ENCODE results near the gene BEST3.

The BEST3 gene

GRCh38 chr12:69719336-69720316 lies 20.5 kb upstream of the BEST3 start:
- no peaks in the 10 kb centered on the region for H3K36me3 ChIP-seq (ENCODE audit: control insufficient read depth, insufficient read depth, low read length)
- H3K9me3 ChIP-seq (ENCODE audit: control insufficient read depth, low read length): no peaks in the 10 kb centered on the region

DNA sequence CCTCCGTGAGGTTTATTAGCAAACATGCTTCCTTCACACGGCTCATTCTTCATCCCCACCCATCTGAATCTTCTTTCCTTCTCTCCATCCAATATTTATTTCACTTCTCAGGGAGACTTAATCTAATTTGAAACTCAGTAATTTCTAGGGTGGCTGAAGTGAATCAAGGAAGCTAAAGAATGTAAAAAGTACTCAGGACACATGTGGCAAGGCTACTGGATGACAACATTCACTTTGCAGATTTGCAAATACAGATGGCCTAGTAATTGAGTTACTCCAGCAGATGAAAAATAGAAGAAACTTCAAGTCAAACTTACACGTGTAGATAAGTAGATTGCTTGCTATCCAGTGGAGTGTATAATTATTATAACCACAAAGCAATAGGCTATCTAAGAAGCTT lies 15.4 kb upstream of the BEST3 start:
- no peaks in the 10 kb centered on the region for H3K36me3 ChIP-seq (ENCODE audit: control insufficient read depth, insufficient read depth, low read length)
- H3K9me3 ChIP-seq (ENCODE audit: control insufficient read depth, low read length): no peaks in the 10 kb centered on the region
- no peak overlapping the region for H3K4me3 ChIP-seq (ENCODE audit: insufficient read depth, low read depth, low read length, poor library complexity, severe bottlenecking)
- peaks cover 5% of the 10 kb centered on the region for H3K27me3 ChIP-seq (replicated peaks; ENCODE audit: control insufficient read depth, insufficient read depth, low read length, poor library complexity, severe bottlenecking)
- no peak for DNase-seq
- no peaks in the 10 kb centered on the region for H3K4me1 ChIP-seq (ENCODE audit: control insufficient read depth, insufficient read depth, low read length, poor library complexity, severe bottlenecking)
- H3K27ac ChIP-seq (ENCODE audit: insufficient read depth, low read length, poor library complexity, severe bottlenecking): no peak overlapping the region

More at GRCh38 chr12:69719336-69720316, 20.5 kb upstream of the BEST3 start:
- DNase-seq: no peak
- H3K4me1 ChIP-seq (ENCODE audit: control insufficient read depth, insufficient read depth, low read length, poor library complexity, severe bottlenecking): no peaks in the 10 kb centered on the region
- H3K27ac ChIP-seq (ENCODE audit: insufficient read depth, low read length, poor library complexity, severe bottlenecking): no peak overlapping the region
- peaks cover 2% of the 10 kb centered on the region for H3K27me3 ChIP-seq (replicated peaks; ENCODE audit: control insufficient read depth, insufficient read depth, low read length, poor library complexity, severe bottlenecking)
- no peak overlapping the region for H3K4me3 ChIP-seq (ENCODE audit: insufficient read depth, low read depth, low read length, poor library complexity, severe bottlenecking)

DNA sequence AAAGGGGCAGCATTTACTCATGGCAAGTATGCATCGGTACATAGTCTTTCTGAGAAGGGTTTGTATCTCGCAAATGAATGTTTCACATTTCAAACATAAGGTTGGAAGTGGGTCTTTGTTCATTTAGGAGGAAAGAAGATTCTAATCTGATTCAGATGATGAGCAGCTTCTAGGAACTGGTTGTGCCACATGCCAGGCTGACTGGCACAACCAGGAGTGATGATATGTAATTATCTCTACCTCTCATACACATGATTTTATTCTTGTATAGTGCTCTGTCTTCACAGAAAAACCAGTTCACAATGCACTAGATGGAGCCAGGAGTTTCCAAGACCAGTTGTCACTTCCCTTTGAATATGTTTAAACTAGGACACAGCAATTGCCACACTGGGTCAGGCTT lies 13.7 kb upstream of the BEST3 start:
- Histone ChIP-seq H3K27me3 (replicated peaks; ENCODE audit: control insufficient read depth, insufficient read depth, low read length, poor library complexity, severe bottlenecking) (peaks cover 5% of the 10 kb centered on the region), H3K36me3 (ENCODE audit: control insufficient read depth, insufficient read depth, low read length) (no peaks in the 10 kb centered on the region)

DNA sequence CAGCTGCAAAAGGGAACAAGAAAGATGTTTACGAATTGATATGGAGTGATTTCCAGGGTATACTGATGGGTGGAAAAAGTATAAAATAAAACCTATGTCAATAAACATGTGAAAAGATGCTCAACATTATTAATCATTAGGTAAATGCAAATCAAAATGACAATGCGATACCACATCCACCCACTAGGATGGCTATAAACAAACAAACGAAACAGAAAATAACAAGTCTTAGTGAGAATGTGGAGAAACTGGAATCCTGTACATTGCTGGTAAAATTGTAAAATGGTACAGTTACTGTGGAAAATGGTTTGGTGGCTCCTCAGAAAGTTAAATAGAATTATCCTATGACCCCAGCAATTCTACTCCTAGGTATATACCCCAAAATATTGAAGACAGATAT lies 9.5 kb upstream of the BEST3 start:
- Histone ChIP-seq H3K4me1 (ENCODE audit: control insufficient read depth, insufficient read depth, low read length, poor library complexity, severe bottlenecking) (no peaks in the 10 kb centered on the region), H3K36me3 (ENCODE audit: control insufficient read depth, insufficient read depth, low read length) (no peaks in the 10 kb centered on the region), H3K27ac (ENCODE audit: insufficient read depth, low read length, poor library complexity, severe bottlenecking) (no peak overlapping the region), H3K27me3 (replicated peaks; ENCODE audit: control insufficient read depth, insufficient read depth, low read length, poor library complexity, severe bottlenecking) (peaks cover 3% of the 10 kb centered on the region), H3K9me3 (ENCODE audit: control insufficient read depth, low read length) (no peaks in the 10 kb centered on the region), H3K4me3 (ENCODE audit: insufficient read depth, low read depth, low read length, poor library complexity, severe bottlenecking) (no peak overlapping the region)
- DNase-seq: no peak

More for the DNA sequence above, 13.7 kb upstream of the BEST3 start:
- no peak overlapping the region for H3K4me3 ChIP-seq (ENCODE audit: insufficient read depth, low read depth, low read length, poor library complexity, severe bottlenecking)
- H3K9me3 ChIP-seq (ENCODE audit: control insufficient read depth, low read length): no peaks in the 10 kb centered on the region
- no peak overlapping the region for H3K27ac ChIP-seq (ENCODE audit: insufficient read depth, low read length, poor library complexity, severe bottlenecking)
- DNase-seq: no peak
- H3K4me1 ChIP-seq (ENCODE audit: control insufficient read depth, insufficient read depth, low read length, poor library complexity, severe bottlenecking): no peaks in the 10 kb centered on the region

GRCh38 chr12:69704357-69704756 lies 5.3 kb upstream of the BEST3 start:
- Histone ChIP-seq H3K4me3 (ENCODE audit: insufficient read depth, low read depth, low read length, poor library complexity, severe bottlenecking) (no peak overlapping the region), H3K27me3 (replicated peaks; ENCODE audit: control insufficient read depth, insufficient read depth, low read length, poor library complexity, severe bottlenecking) (no peaks in the 10 kb centered on the region), H3K4me1 (ENCODE audit: control insufficient read depth, insufficient read depth, low read length, poor library complexity, severe bottlenecking) (no peaks in the 10 kb centered on the region), H3K36me3 (ENCODE audit: control insufficient read depth, insufficient read depth, low read length) (no peaks in the 10 kb centered on the region), H3K27ac (ENCODE audit: insufficient read depth, low read length, poor library complexity, severe bottlenecking) (no peak overlapping the region), H3K9me3 (ENCODE audit: control insufficient read depth, low read length) (no peaks in the 10 kb centered on the region)
- no peak for DNase-seq

DNA sequence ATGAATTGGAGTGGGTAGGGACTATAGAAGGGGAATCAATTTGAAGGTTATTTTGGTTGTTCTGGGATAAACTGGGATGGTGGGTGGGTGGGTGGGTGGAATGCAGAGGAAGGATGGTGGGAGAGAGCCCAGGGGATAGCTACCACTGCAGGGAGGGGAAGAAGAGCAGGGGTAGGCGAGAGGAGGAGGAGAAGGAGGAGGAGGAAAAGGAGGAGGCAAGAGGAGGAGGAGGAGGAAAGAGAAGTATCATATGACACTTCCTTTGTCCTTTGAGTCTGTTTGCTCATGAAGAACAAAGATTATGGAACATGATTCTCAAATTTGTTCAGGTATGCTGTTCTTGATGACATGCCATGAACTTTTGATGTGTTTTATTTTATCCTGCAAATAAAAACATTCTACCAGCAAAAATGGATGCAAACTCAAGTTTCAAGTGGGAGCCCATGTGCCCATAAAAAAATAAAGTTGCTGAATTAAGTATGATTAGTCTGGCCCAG lies 4.1 kb upstream of the BEST3 start:
- Histone ChIP-seq H3K4me1 (ENCODE audit: control insufficient read depth, insufficient read depth, low read length, poor library complexity, severe bottlenecking) (no peaks in the 10 kb centered on the region), H3K27me3 (replicated peaks; ENCODE audit: control insufficient read depth, insufficient read depth, low read length, poor library complexity, severe bottlenecking) (no peaks in the 10 kb centered on the region), H3K4me3 (ENCODE audit: insufficient read depth, low read depth, low read length, poor library complexity, severe bottlenecking) (no peak overlapping the region), H3K9me3 (ENCODE audit: control insufficient read depth, low read length) (no peaks in the 10 kb centered on the region), H3K36me3 (ENCODE audit: control insufficient read depth, insufficient read depth, low read length) (no peaks in the 10 kb centered on the region), H3K27ac (ENCODE audit: insufficient read depth, low read length, poor library complexity, severe bottlenecking) (no peak overlapping the region)
- no peak for DNase-seq

DNA sequence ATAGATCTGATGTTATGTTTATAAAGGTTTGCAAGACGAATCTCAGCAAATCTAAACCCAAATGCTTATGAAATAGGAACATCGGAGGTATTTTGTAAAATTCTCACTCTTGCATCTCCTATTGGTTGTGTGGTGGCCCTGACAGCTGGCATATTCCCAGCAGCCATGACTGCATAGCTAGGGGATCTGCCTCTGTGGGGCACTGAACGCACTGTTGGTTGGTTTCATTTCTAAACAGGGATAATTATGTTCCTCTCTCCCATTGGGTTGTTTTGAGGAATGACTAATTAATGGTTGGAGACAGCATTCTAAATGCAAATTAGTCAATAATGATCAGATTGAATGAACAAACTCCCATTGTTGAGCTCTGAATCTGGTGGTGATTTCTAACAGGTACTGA lies 2.7 kb upstream of the BEST3 start:
- no peaks in the 10 kb centered on the region for H3K27me3 ChIP-seq (replicated peaks; ENCODE audit: control insufficient read depth, insufficient read depth, low read length, poor library complexity, severe bottlenecking)
- H3K4me1 ChIP-seq (ENCODE audit: control insufficient read depth, insufficient read depth, low read length, poor library complexity, severe bottlenecking): no peaks in the 10 kb centered on the region
- DNase-seq: no peak
- H3K36me3 ChIP-seq (ENCODE audit: control insufficient read depth, insufficient read depth, low read length): no peaks in the 10 kb centered on the region
- H3K4me3 ChIP-seq (ENCODE audit: insufficient read depth, low read depth, low read length, poor library complexity, severe bottlenecking): no peak overlapping the region
- H3K27ac ChIP-seq (ENCODE audit: insufficient read depth, low read length, poor library complexity, severe bottlenecking): no peak overlapping the region
- no peaks in the 10 kb centered on the region for H3K9me3 ChIP-seq (ENCODE audit: control insufficient read depth, low read length)

DNA sequence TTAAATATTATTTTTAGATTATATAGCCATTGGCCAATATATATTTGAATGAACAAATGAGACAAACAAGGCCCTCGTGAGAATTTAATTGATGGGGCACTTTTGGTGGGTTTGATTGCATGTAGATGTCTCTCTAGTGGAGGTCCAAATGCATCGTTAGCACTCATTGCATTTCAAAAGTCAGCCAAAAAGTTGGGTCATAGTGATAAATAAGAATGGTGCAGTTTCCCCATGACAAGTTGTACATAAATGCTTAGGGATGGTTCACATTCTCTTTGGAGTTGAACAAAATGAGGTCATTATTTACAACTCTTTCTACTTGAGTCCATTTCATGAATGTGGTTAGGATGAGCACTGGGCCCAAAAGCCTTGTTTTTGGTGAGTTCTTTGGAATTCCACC lies 1.0 kb downstream of the BEST3 start:
- H3K27ac ChIP-seq (ENCODE audit: insufficient read depth, low read length, poor library complexity, severe bottlenecking): no peak overlapping the region
- H3K9me3 ChIP-seq (ENCODE audit: control insufficient read depth, low read length): no peaks in the 10 kb centered on the region

GRCh38 chr12:69694123-69694522 lies 5.0 kb downstream of the BEST3 start:
- DNase-seq: no peak
- no peak overlapping the region for H3K27ac ChIP-seq (ENCODE audit: insufficient read depth, low read length, poor library complexity, severe bottlenecking)
- no peaks in the 10 kb centered on the region for H3K9me3 ChIP-seq (ENCODE audit: control insufficient read depth, low read length)
- H3K4me3 ChIP-seq (ENCODE audit: insufficient read depth, low read depth, low read length, poor library complexity, severe bottlenecking): no peak overlapping the region
- no peaks in the 10 kb centered on the region for H3K4me1 ChIP-seq (ENCODE audit: control insufficient read depth, insufficient read depth, low read length, poor library complexity, severe bottlenecking)
- no peaks in the 10 kb centered on the region for H3K27me3 ChIP-seq (replicated peaks; ENCODE audit: control insufficient read depth, insufficient read depth, low read length, poor library complexity, severe bottlenecking)
- H3K36me3 ChIP-seq (ENCODE audit: control insufficient read depth, insufficient read depth, low read length): no peaks in the 10 kb centered on the region

More for the DNA sequence above, 1.0 kb downstream of the BEST3 start:
- DNase-seq: no peak
- no peaks in the 10 kb centered on the region for H3K27me3 ChIP-seq (replicated peaks; ENCODE audit: control insufficient read depth, insufficient read depth, low read length, poor library complexity, severe bottlenecking)
- H3K4me3 ChIP-seq (ENCODE audit: insufficient read depth, low read depth, low read length, poor library complexity, severe bottlenecking): no peak overlapping the region
- H3K4me1 ChIP-seq (ENCODE audit: control insufficient read depth, insufficient read depth, low read length, poor library complexity, severe bottlenecking): no peaks in the 10 kb centered on the region
- H3K36me3 ChIP-seq (ENCODE audit: control insufficient read depth, insufficient read depth, low read length): no peaks in the 10 kb centered on the region

GRCh38 chr12:69689638-69690037 lies 9.5 kb downstream of the BEST3 start:
- no peaks in the 10 kb centered on the region for H3K9me3 ChIP-seq (ENCODE audit: control insufficient read depth, low read length)
- no peaks in the 10 kb centered on the region for H3K4me1 ChIP-seq (ENCODE audit: control insufficient read depth, insufficient read depth, low read length, poor library complexity, severe bottlenecking)
- no peak overlapping the region for H3K4me3 ChIP-seq (ENCODE audit: insufficient read depth, low read depth, low read length, poor library complexity, severe bottlenecking)
- no peaks in the 10 kb centered on the region for H3K27me3 ChIP-seq (replicated peaks; ENCODE audit: control insufficient read depth, insufficient read depth, low read length, poor library complexity, severe bottlenecking)
- DNase-seq: no peak
- H3K36me3 ChIP-seq (ENCODE audit: control insufficient read depth, insufficient read depth, low read length): no peaks in the 10 kb centered on the region
- H3K27ac ChIP-seq (ENCODE audit: insufficient read depth, low read length, poor library complexity, severe bottlenecking): no peak overlapping the region

All from effector memory CD4-positive, alpha-beta T cell (primary cell).